ENCODE results near the gene UNC119B. TPM values are rescaled to one million over a fixed set of nuclear protein-coding genes. Genes with fewer than 3 reads are reported as not detected.

The UNC119B gene
- total RNA-seq, 3 donors from 2014 or later = 19.2 to 24.0 (median 22.0) TPM

- H3K4me3 ChIP-seq = no peak overlapping the region
- no peaks in the 10 kb centered on the region for H3K36me3 ChIP-seq
- no peak overlapping the region for H3K27ac ChIP-seq
- no peaks in the 10 kb centered on the region for H3K4me1 ChIP-seq
- no peaks in the 10 kb centered on the region for H3K27me3 ChIP-seq
- no peaks in the 10 kb centered on the region for H3K9me3 ChIP-seq
- TF ChIP-seq POLR2AphosphoS5 (IDR thresholded peaks at IDR 0.05) (no peak), POLR2A (IDR thresholded peaks at IDR 0.05) (no peak), CTCF (IDR thresholded peaks at IDR 0.05) (no peak)
- intact Hi-C loops (cut with DNase I; ENCODE audit: low total_unique reads) = no loop called here
- DNase-seq (ENCODE audit: low spot score in 2 of 2) = no peak
Measured at GRCh38 chr12:120748242-120748641, 38.0 kb downstream of the UNC119B start.

- no peak overlapping the region for H3K27ac ChIP-seq
- no peak for DNase-seq (ENCODE audit: low spot score in 2 of 2)
- intact Hi-C loops (cut with DNase I; ENCODE audit: low total_unique reads) = no loop called here
- H3K36me3 ChIP-seq = no peaks in the 10 kb centered on the region
- H3K4me1 ChIP-seq = no peaks in the 10 kb centered on the region
- H3K27me3 ChIP-seq = no peaks in the 10 kb centered on the region
- TF ChIP-seq POLR2A (IDR thresholded peaks at IDR 0.05) (no peak), POLR2AphosphoS5 (IDR thresholded peaks at IDR 0.05) (no peak), CTCF (IDR thresholded peaks at IDR 0.05) (no peak)
- H3K4me3 ChIP-seq = no peak overlapping the region
- H3K9me3 ChIP-seq = no peaks in the 10 kb centered on the region
Measured at GRCh38 chr12:120749256-120749655, 39.0 kb downstream of the UNC119B start.

- H3K27ac ChIP-seq = no peak overlapping the region
- H3K36me3 ChIP-seq = no peaks in the 10 kb centered on the region
- TF ChIP-seq POLR2AphosphoS5 (IDR thresholded peaks at IDR 0.05) = no peak
- TF ChIP-seq POLR2A (IDR thresholded peaks at IDR 0.05) = no peak
- no peak for TF ChIP-seq CTCF (IDR thresholded peaks at IDR 0.05)
- intact Hi-C loops (cut with DNase I; ENCODE audit: low total_unique reads) = no loop called here
- no peaks in the 10 kb centered on the region for H3K9me3 ChIP-seq
- H3K4me3 ChIP-seq = no peak overlapping the region
- no peak for DNase-seq (ENCODE audit: low spot score in 2 of 2)
- no peaks in the 10 kb centered on the region for H3K4me1 ChIP-seq
- H3K27me3 ChIP-seq = no peaks in the 10 kb centered on the region
Measured at GRCh38 chr12:120750806-120751205, 40.5 kb downstream of the UNC119B start.

GRCh38 chr12:120751389-120751788 lies 41.1 kb downstream of the UNC119B start:
- no peak for DNase-seq (ENCODE audit: low spot score in 2 of 2)

GRCh38 chr12:120754792-120755191 lies 44.5 kb downstream of the UNC119B start:
- Histone ChIP-seq H3K27me3 (no peaks in the 10 kb centered on the region), H3K36me3 (no peaks in the 10 kb centered on the region), H3K27ac (no peak overlapping the region), H3K4me1 (no peaks in the 10 kb centered on the region), H3K4me3 (no peak overlapping the region), H3K9me3 (no peaks in the 10 kb centered on the region)
- no peak for DNase-seq (ENCODE audit: low spot score in 2 of 2)
- TF ChIP-seq CTCF (IDR thresholded peaks at IDR 0.05) (no peak), POLR2A (IDR thresholded peaks at IDR 0.05) (no peak), POLR2AphosphoS5 (IDR thresholded peaks at IDR 0.05) (no peak)
- intact Hi-C loops (cut with DNase I; ENCODE audit: low total_unique reads) = no loop called here

More at GRCh38 chr12:120751389-120751788, 41.1 kb downstream of the UNC119B start:
- no peaks in the 10 kb centered on the region for H3K36me3 ChIP-seq
- intact Hi-C loops (cut with DNase I; ENCODE audit: low total_unique reads) = no loop called here
- H3K4me3 ChIP-seq = no peak overlapping the region
- TF ChIP-seq POLR2A (IDR thresholded peaks at IDR 0.05) (no peak), POLR2AphosphoS5 (IDR thresholded peaks at IDR 0.05) (no peak), CTCF (IDR thresholded peaks at IDR 0.05) (no peak)
- H3K27me3 ChIP-seq = no peaks in the 10 kb centered on the region
- no peak overlapping the region for H3K27ac ChIP-seq
- H3K4me1 ChIP-seq = no peaks in the 10 kb centered on the region
- H3K9me3 ChIP-seq = no peaks in the 10 kb centered on the region
